BE2C (cell line): ENCODE measurements around the gene ZC3H12D.

Experiments
- DNase-seq: peaks from one replicate; pipeline ENCODE4 v3.0.0-alpha.2; 2020
- H3K27me3 ChIP-seq: fragments of 250-450 bp; sonication (Bioruptor Pico); 2 replicates; pipeline ENCODE4 v1.5.1; 2020; ENCODE audit warnings: mild to moderate bottlenecking
- H3K36me3 ChIP-seq: fragments of 250-450 bp; sonication (Bioruptor Pico); 2 replicates; pipeline ENCODE4 v1.5.1; 2020; ENCODE audit warnings: mild to moderate bottlenecking
- H3K4me1 ChIP-seq: fragments of 250-450 bp; sonication (Bioruptor Pico); 2 replicates; pipeline ENCODE4 v1.5.1; 2020
- H3K4me3 ChIP-seq: 2 replicates; pipeline ENCODE4 v1.5.1; 2011; ENCODE audit warnings: low read depth, low read length
- H3K9me3 ChIP-seq: fragments of 250-450 bp; sonication (Bioruptor Pico); 2 replicates; pipeline ENCODE4 v1.5.1; 2020
- CTCF ChIP-seq: IDR thresholded peaks from 2 replicates; pipeline ENCODE4 v1.5.1; 2012; ENCODE audit warnings: mild to moderate bottlenecking, low read depth, low read length

Gene ZC3H12D

GRCh38 chr6:149453597-149454345, 31.0 kb downstream of the ZC3H12D start:
- Histone ChIP-seq H3K4me1 (no peaks in the 10 kb centered on the region), H3K27me3 (no peaks in the 10 kb centered on the region), H3K9me3 (no peaks in the 10 kb centered on the region), H3K36me3 (no peaks in the 10 kb centered on the region), H3K4me3 (no peak overlapping the region)
- TF ChIP-seq CTCF: no peak
- no peak for DNase-seq

- Histone ChIP-seq H3K27me3 (no peaks in the 10 kb centered on the region), H3K4me3 (no peak overlapping the region), H3K36me3 (no peaks in the 10 kb centered on the region), H3K9me3 (no peaks in the 10 kb centered on the region), H3K4me1 (no peaks in the 10 kb centered on the region)
- TF ChIP-seq CTCF: no peak
- DNase-seq: no peak
These were observed 32.5 kb downstream of the ZC3H12D start for GRCh38 chr6:149452037-149452939.

- no peak for TF ChIP-seq CTCF
- DNase-seq: no peak
- no peaks in the 10 kb centered on the region for H3K4me1 ChIP-seq
- H3K36me3 ChIP-seq: no peaks in the 10 kb centered on the region
- H3K4me3 ChIP-seq: no peak overlapping the region
- no peaks in the 10 kb centered on the region for H3K9me3 ChIP-seq
- H3K27me3 ChIP-seq: no peaks in the 10 kb centered on the region
These were observed 33.3 kb downstream of the ZC3H12D start for GRCh38 chr6:149451376-149452036.

- Histone ChIP-seq H3K27me3 (no peaks in the 10 kb centered on the region), H3K4me3 (no peak overlapping the region), H3K36me3 (no peaks in the 10 kb centered on the region), H3K9me3 (no peaks in the 10 kb centered on the region), H3K4me1 (no peaks in the 10 kb centered on the region)
- DNase-seq: no peak
- no peak for TF ChIP-seq CTCF
These were observed 34.0 kb downstream of the ZC3H12D start for GRCh38 chr6:149450679-149451375.

GRCh38 chr6:149449831-149450678, 34.8 kb downstream of the ZC3H12D start:
- H3K36me3 ChIP-seq: no peaks in the 10 kb centered on the region
- H3K27me3 ChIP-seq: no peaks in the 10 kb centered on the region
- no peaks in the 10 kb centered on the region for H3K9me3 ChIP-seq
- no peak for DNase-seq
- H3K4me3 ChIP-seq: no peak overlapping the region
- H3K4me1 ChIP-seq: no peaks in the 10 kb centered on the region
- no peak for TF ChIP-seq CTCF
